ENCODE measurements around the gene PPIF. TPM values are rescaled to one million over a fixed set of nuclear protein-coding genes. Genes with fewer than 3 reads are reported as not detected.

PPIF gene
- total RNA-seq, 1 experiment from 2014 or later = 80.9 TPM

- H3K9me3 Mint-ChIP-seq = peaks cover 10% of the 10 kb centered on the region
- ChIA-PET POLR2A (no interaction called here), CTCF (interaction anchor here (1.1 kb wide), 1 partner anchor 26 kb away, joined by 4 read pairs; no protein-coding TSS in a partner anchor)
- H3K4me3 Mint-ChIP-seq = no peak overlapping the region
- no peaks in the 10 kb centered on the region; the same call in 1 of the 2 replicates for H3K27me3 Mint-ChIP-seq (ENCODE audit: low read depth)
- ATAC-seq (no peak), DNase-seq (ENCODE audit: low spot score) (no peak)
- H3K4me1 Mint-ChIP-seq = peaks cover 25% of the 10 kb centered on the region
- H3K36me3 Mint-ChIP-seq = no peaks in the 10 kb centered on the region
- no peak overlapping the region; the same call in 1 of the 2 replicates for H3K27ac Mint-ChIP-seq
- TF ChIP-seq FOXK1 (CRISPR knock-in tag; IDR thresholded peaks at IDR 0.05) (no peak), CREM (CRISPR knock-in tag; IDR thresholded peaks at IDR 0.05) (no peak), EMX1 (CRISPR knock-in tag; IDR thresholded peaks at IDR 0.05) (no peak), FOXJ3 (CRISPR knock-in tag; IDR thresholded peaks at IDR 0.05; ENCODE audit: borderline replicate concordance) (no peak), HMGA2 (CRISPR knock-in tag; IDR thresholded peaks at IDR 0.05) (no peak), GRHL2 (CRISPR knock-in tag; IDR thresholded peaks at IDR 0.05; ENCODE audit: insufficient replicate concordance, severe bottlenecking) (no peak), MYBL2 (CRISPR knock-in tag; IDR thresholded peaks at IDR 0.05) (no peak), TP53 (CRISPR knock-in tag; IDR thresholded peaks at IDR 0.05) (no peak), ATF6 (CRISPR knock-in tag; IDR thresholded peaks at IDR 0.05) (no peak), E2F4 (CRISPR knock-in tag; IDR thresholded peaks at IDR 0.05; ENCODE audit: borderline replicate concordance, low read depth) (no peak), PRDM15 (CRISPR knock-in tag; IDR thresholded peaks at IDR 0.05) (no peak), TCF7 (CRISPR knock-in tag; IDR thresholded peaks at IDR 0.05; ENCODE audit: low read depth) (no peak), NR3C1 (CRISPR knock-in tag; conservative IDR thresholded peaks at IDR 0.05; ENCODE audit: low read depth) (no peak)
Measured at GRCh38 chr10:79319115-79319771, 28.0 kb upstream of the PPIF start.

GRCh38 chr10:79320316-79320715 lies 27.0 kb upstream of the PPIF start:
- CTCF ChIA-PET = interaction anchor here (0.8 to 1.1 kb wide), 2 partner anchors 27 to 54 kb away, joined by 3 to 5 read pairs; no protein-coding TSS in a partner anchor
- H3K27me3 Mint-ChIP-seq (ENCODE audit: low read depth) = no peaks in the 10 kb centered on the region; the same call in 1 of the 2 replicates
- H3K36me3 Mint-ChIP-seq = no peaks in the 10 kb centered on the region
- no peak overlapping the region for H3K27ac Mint-ChIP-seq
- DNase-seq (ENCODE audit: low spot score) = no peak
- ATAC-seq = no peak
- H3K9me3 Mint-ChIP-seq = peaks cover 10% of the 10 kb centered on the region
- peaks cover 25% of the 10 kb centered on the region for H3K4me1 Mint-ChIP-seq
- H3K4me3 Mint-ChIP-seq = no peak overlapping the region
- POLR2A ChIA-PET = no interaction called here
- TF ChIP-seq SMAD4 (CRISPR knock-in tag; IDR thresholded peaks at IDR 0.05) (no peak), NR2C2 (CRISPR knock-in tag; IDR thresholded peaks at IDR 0.05) (no peak), NFATC4 (CRISPR knock-in tag; IDR thresholded peaks at IDR 0.05) (no peak), ERG (CRISPR knock-in tag; IDR thresholded peaks at IDR 0.05) (no peak), USF2 (CRISPR knock-in tag; IDR thresholded peaks at IDR 0.05) (no peak), ZNF138 (CRISPR knock-in tag; conservative IDR thresholded peaks at IDR 0.05) (no peak), MAX (CRISPR knock-in tag; IDR thresholded peaks at IDR 0.05) (no peak), ZNF671 (CRISPR knock-in tag; IDR thresholded peaks at IDR 0.05) (no peak), GRHL2 (CRISPR knock-in tag; IDR thresholded peaks at IDR 0.05; ENCODE audit: insufficient replicate concordance, severe bottlenecking) (no peak), E2F5 (CRISPR knock-in tag; IDR thresholded peaks at IDR 0.05) (no peak), HMGA2 (CRISPR knock-in tag; IDR thresholded peaks at IDR 0.05) (no peak)

Data from WTC11 (cell line).